Peyer's patch (tissue), 4 donors: ENCODE measurements around the gene UBE2L5.

ENCODE experiments used
- POLR2A ChIP-seq, 2 donors: fragments of 450-650 bp; IDR thresholded peaks; one replicate each; pipeline ENCODE4 v1.5.1; 2017; ENCODE audit warnings: antibody characterized with exemption in 2 of 2, mild to moderate bottlenecking in 2 of 2, moderate library complexity in 2 of 2
- TF ChIP-seq, protein P1 (sequence below), 6 experiments: fragments of 450-650 bp in 4 of 6; fragments of 200-600 bp in 2 of 6; sonication (generic) in 1 of 6; IDR thresholded peaks; one replicate each; pipeline ENCODE4 v1.5.1; 2017 to 2019; ENCODE audit warnings: antibody characterized with exemption in 6 of 6, mild to moderate bottlenecking in 3 of 6, moderate library complexity in 1 of 6

DNA sequence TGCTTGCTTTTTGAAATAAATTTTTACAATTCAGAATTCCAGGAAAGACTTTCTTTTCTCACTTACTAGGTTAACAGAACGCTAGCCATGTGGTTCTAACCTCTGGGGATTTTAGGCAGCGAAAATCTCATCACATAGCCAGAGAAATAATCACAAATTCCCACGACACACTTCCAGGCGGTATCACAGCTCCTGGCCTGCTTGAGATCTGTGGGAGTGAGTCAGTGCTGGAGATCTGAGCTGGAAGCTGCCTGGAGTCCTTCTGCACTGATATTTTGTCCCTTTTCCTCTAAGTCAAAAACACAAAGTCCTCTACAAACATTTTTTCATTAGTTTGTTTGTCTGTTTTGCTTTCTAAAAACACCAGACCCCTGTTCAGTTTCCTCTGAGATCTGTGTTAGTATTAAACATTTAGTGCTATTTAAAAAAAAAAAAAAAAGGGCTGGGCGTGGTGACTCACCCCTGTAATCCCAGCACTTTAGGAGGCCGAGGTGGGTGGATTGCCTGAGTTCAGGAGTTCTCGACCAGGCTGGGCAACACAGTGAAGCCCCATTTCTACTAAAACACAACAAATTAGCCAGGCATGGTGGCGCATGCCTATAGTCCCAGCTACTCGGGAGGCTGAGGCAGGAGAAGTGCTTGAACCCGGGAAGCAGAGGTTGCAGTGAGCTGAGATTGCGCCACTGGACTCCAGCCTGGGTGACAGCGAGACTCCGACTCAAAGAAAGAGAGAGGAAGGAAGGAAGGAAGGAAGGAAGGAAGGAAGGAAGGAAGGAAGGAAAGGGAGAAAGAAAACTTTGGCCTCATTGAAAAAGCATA lies 12.2 kb upstream of the UBE2L5 start:
- TF ChIP-seq POLR2A (IDR thresholded peaks at IDR 0.05), result no peak
- TF ChIP-seq, protein P1, sequence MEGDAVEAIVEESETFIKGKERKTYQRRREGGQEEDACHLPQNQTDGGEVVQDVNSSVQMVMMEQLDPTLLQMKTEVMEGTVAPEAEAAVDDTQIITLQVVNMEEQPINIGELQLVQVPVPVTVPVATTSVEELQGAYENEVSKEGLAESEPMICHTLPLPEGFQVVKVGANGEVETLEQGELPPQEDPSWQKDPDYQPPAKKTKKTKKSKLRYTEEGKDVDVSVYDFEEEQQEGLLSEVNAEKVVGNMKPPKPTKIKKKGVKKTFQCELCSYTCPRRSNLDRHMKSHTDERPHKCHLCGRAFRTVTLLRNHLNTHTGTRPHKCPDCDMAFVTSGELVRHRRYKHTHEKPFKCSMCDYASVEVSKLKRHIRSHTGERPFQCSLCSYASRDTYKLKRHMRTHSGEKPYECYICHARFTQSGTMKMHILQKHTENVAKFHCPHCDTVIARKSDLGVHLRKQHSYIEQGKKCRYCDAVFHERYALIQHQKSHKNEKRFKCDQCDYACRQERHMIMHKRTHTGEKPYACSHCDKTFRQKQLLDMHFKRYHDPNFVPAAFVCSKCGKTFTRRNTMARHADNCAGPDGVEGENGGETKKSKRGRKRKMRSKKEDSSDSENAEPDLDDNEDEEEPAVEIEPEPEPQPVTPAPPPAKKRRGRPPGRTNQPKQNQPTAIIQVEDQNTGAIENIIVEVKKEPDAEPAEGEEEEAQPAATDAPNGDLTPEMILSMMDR (IDR thresholded peaks at IDR 0.05), result no peak
